Peyer's patch (tissue), 4 donors: ENCODE results near the gene OR52I2.

Source experiments
- POLR2A ChIP-seq, 2 donors: fragments of 450-650 bp; IDR thresholded peaks; one replicate each; pipeline ENCODE4 v1.5.1; 2017; ENCODE audit warnings: antibody characterized with exemption in 2 of 2, mild to moderate bottlenecking in 2 of 2, moderate library complexity in 2 of 2
- TF ChIP-seq, protein P1 (sequence below), 6 experiments: fragments of 450-650 bp in 4 of 6; fragments of 200-600 bp in 2 of 6; sonication (generic) in 1 of 6; IDR thresholded peaks; one replicate each; pipeline ENCODE4 v1.5.1; 2017 to 2019; ENCODE audit warnings: antibody characterized with exemption in 6 of 6, mild to moderate bottlenecking in 3 of 6, moderate library complexity in 1 of 6

DNA sequence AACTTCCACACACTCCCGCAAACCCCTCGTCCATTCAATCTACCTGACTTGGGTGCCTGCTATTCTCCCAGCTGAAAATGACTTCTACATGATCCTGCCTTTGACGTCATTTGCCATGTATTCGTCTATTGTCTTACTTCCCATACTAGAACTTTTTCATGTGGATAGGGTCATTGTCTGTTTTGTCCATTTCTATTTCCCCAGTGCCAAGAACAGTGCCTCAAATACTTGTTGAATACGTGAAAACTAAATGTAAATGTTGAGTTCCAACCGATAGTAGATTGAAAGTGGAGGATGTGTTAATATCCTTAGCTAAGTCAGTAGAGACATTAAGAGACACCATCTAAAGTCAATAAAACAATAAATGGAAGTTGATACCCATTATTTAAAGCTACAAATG, 25.6 kb downstream of the OR52I2 start:
- TF ChIP-seq, protein P1, sequence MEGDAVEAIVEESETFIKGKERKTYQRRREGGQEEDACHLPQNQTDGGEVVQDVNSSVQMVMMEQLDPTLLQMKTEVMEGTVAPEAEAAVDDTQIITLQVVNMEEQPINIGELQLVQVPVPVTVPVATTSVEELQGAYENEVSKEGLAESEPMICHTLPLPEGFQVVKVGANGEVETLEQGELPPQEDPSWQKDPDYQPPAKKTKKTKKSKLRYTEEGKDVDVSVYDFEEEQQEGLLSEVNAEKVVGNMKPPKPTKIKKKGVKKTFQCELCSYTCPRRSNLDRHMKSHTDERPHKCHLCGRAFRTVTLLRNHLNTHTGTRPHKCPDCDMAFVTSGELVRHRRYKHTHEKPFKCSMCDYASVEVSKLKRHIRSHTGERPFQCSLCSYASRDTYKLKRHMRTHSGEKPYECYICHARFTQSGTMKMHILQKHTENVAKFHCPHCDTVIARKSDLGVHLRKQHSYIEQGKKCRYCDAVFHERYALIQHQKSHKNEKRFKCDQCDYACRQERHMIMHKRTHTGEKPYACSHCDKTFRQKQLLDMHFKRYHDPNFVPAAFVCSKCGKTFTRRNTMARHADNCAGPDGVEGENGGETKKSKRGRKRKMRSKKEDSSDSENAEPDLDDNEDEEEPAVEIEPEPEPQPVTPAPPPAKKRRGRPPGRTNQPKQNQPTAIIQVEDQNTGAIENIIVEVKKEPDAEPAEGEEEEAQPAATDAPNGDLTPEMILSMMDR (IDR thresholded peaks at IDR 0.05), result no peak
- TF ChIP-seq POLR2A (IDR thresholded peaks at IDR 0.05), result no peak
